ENCODE data around the gene SSC4D. TPM values are rescaled to one million over a fixed set of nuclear protein-coding genes. Genes with fewer than 3 reads are reported as not detected.
A peak's percentile ranks its signal among the peaks of the same experiment; 100 is the strongest.

The SSC4D gene
- total and polyA plus RNA-seq, 9 of the 15 experiments (the other 6 are each of a cell fraction or from before 2014, with no cell fraction given) = 0.06 to 1.1 (median 0.85) TPM; not detected in 1

DNA sequence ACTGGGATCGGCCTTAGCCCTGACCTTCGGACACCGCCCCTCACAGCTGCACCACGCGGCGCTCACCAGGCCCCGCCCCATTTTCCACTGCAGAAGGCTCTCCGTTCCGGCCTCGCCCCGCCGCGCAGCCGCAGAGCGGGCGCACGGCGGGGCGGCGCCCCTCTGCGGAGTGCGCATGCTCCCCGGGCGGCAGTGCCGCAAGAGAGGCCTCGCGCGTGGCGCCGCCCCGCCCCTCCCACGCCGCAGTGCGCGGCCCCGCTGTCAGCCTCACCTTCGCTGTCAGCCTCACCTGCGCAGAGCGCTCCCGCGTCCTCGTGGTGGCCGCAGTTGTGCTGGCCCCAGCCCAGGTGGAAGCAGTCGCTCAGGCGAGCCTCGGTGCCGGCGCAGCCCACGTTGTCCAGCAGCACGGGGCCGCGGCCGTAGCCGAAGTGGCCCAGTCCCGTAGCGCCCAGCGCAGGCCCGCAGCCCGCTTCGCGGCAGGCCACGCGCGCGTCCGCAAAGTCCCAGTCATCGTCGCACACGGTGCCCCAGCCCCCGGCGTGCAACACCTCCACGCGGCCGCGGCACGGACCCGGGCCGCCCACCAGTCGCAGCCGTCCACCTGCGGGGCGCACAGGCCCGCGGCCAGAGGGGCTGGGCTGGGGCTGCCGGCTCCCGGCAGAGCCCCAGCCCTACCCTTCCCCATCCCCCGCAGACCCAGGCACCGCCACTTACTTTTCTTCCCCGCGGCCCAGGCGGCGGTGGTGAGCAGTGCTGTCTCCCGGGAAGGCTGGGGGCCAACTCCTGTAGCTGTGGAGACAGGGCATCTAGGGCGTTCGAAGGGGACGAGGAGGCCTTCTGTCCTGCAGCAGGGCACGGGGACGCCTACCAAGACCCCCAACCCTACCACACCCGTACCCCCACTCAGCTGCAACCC, 16.1 kb downstream of the SSC4D start (continued):
- TF ChIP-seq ZNF134 (CRISPR knock-in tag; conservative IDR thresholded peaks at IDR 0.05) (0 out of 2 replicates have a peak, but pooled peaks have one; percentile 44), HEY1 (CRISPR knock-in tag; IDR thresholded peaks at IDR 0.05; ENCODE audit: borderline replicate concordance) (no peak), CBFB (CRISPR knock-in tag; IDR thresholded peaks at IDR 0.05) (no peak), ZNF717 (CRISPR knock-in tag; IDR thresholded peaks at IDR 0.05) (no peak), ARID1B (IDR thresholded peaks at IDR 0.05) (no peak), EGR1 (conservative IDR thresholded peaks at IDR 0.05) (peak; percentile 58; the same call in 1 of the 2 replicates), ZNF282 (CRISPR knock-in tag; IDR thresholded peaks at IDR 0.05) (peak; percentile 95), ZNF41 (CRISPR knock-in tag; conservative IDR thresholded peaks at IDR 0.05) (no peak), ELF1 (tag; IDR thresholded peaks at IDR 0.05) (no peak), DACH1 (IDR thresholded peaks at IDR 0.05; ENCODE audit: partially characterized antibody) (no peak), THRAP3 (IDR thresholded peaks at IDR 0.05; ENCODE audit: borderline replicate concordance) (no peak), TAF15 (IDR thresholded peaks at IDR 0.05; ENCODE audit: low read depth, low read length) (no peak), PHTF2 (CRISPR knock-in tag; IDR thresholded peaks at IDR 0.05) (no peak), TAF9B (IDR thresholded peaks at IDR 0.05; ENCODE audit: partially characterized antibody) (no peak), TFAM (CRISPR knock-in tag; conservative IDR thresholded peaks at IDR 0.05) (no peak), NFE2 (IDR thresholded peaks at IDR 0.05; ENCODE audit: low read depth) (no peak), RBM17 (IDR thresholded peaks at IDR 0.05; ENCODE audit: borderline replicate concordance, low read depth, low read length) (no peak), BCL6 (CRISPR knock-in tag; IDR thresholded peaks at IDR 0.05) (no peak), ZNF583 (CRISPR knock-in tag; IDR thresholded peaks at IDR 0.05) (peak; percentile 82; the same call in 1 of the 2 replicates), MNT (conservative IDR thresholded peaks at IDR 0.05) (peak; percentile 81 to 94), TRIM24 (IDR thresholded peaks at IDR 0.05) (no peak)
- TF ChIP-seq, protein P1, sequence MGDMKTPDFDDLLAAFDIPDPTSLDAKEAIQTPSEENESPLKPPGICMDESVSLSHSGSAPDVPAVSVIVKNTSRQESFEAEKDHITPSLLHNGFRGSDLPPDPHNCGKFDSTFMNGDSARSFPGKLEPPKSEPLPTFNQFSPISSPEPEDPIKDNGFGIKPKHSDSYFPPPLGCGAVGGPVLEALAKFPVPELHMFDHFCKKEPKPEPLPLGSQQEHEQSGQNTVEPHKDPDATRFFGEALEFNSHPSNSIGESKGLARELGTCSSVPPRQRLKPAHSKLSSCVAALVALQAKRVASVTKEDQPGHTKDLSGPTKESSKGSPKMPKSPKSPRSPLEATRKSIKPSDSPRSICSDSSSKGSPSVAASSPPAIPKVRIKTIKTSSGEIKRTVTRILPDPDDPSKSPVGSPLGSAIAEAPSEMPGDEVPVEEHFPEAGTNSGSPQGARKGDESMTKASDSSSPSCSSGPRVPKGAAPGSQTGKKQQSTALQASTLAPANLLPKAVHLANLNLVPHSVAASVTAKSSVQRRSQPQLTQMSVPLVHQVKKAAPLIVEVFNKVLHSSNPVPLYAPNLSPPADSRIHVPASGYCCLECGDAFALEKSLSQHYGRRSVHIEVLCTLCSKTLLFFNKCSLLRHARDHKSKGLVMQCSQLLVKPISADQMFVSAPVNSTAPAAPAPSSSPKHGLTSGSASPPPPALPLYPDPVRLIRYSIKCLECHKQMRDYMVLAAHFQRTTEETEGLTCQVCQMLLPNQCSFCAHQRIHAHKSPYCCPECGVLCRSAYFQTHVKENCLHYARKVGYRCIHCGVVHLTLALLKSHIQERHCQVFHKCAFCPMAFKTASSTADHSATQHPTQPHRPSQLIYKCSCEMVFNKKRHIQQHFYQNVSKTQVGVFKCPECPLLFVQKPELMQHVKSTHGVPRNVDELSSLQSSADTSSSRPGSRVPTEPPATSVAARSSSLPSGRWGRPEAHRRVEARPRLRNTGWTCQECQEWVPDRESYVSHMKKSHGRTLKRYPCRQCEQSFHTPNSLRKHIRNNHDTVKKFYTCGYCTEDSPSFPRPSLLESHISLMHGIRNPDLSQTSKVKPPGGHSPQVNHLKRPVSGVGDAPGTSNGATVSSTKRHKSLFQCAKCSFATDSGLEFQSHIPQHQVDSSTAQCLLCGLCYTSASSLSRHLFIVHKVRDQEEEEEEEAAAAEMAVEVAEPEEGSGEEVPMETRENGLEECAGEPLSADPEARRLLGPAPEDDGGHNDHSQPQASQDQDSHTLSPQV (IDR thresholded peaks at IDR 0.05) = peak; percentile 98
- TF ChIP-seq, protein P2, sequence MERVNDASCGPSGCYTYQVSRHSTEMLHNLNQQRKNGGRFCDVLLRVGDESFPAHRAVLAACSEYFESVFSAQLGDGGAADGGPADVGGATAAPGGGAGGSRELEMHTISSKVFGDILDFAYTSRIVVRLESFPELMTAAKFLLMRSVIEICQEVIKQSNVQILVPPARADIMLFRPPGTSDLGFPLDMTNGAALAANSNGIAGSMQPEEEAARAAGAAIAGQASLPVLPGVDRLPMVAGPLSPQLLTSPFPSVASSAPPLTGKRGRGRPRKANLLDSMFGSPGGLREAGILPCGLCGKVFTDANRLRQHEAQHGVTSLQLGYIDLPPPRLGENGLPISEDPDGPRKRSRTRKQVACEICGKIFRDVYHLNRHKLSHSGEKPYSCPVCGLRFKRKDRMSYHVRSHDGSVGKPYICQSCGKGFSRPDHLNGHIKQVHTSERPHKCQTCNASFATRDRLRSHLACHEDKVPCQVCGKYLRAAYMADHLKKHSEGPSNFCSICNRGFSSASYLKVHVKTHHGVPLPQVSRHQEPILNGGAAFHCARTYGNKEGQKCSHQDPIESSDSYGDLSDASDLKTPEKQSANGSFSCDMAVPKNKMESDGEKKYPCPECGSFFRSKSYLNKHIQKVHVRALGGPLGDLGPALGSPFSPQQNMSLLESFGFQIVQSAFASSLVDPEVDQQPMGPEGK (CRISPR knock-in tag; IDR thresholded peaks at IDR 0.05; ENCODE audit: borderline replicate concordance) = no peak

All from K562 (cell line).